ENCODE measurements around the gene GATAD2A. TPM values are rescaled to one million over a fixed set of nuclear protein-coding genes. Genes with fewer than 3 reads are reported as not detected.

GATAD2A gene
- total and polyA plus RNA-seq, 2 of the 8 experiments (the other 6 are each of a cell fraction or from before 2014, with no cell fraction given): 38.4 to 205 TPM

DNA sequence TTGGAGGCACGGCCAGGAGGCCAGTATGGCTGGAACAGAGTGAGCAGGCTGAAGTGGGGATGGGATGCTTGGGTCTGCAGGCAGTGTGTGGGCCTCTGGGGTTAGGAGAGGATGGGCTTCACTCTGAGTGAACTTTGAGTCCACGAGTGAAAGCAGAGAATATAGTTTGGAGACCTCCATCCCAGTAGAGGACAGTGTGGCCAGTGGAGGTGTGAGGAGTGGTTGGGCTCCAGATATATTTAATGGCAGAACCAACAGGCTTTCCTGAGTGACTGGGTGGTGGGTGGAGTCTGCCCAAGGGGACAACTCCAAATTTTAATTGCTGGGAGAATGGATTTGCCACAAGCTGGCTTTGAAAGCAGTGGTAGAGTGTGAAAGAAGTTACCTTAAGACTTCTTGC lies 27.3 kb downstream of the GATAD2A start:
- no peak for TF ChIP-seq POLR2A (IDR thresholded peaks at IDR 0.05; ENCODE audit: control extremely low read depth in 1 of 2, low read depth in 2 of 2, low read length in 2 of 2)
- TF ChIP-seq HDAC2 (IDR thresholded peaks at IDR 0.05; ENCODE audit: borderline replicate concordance in 1 of 2, low read depth in 2 of 2, low read length in 2 of 2): no peak
- no peak for TF ChIP-seq POU5F1 (IDR thresholded peaks at IDR 0.05; ENCODE audit: low read depth, low read length)
- no peak for DNase-seq (ENCODE audit: low read depth in 1 of 2, low spot score in 2 of 2)
- FAIRE-seq: no peak
- no peak overlapping the region for H2AFZ ChIP-seq (ENCODE audit: low read length)
- no peak overlapping the region for H2AK5ac ChIP-seq (ENCODE audit: low read depth, low read length)
- H3K4ac ChIP-seq (replicated peaks; ENCODE audit: insufficient read length, low read depth, low read length): no peak overlapping the region
- H2BK5ac ChIP-seq (ENCODE audit: low read depth, low read length): no peak overlapping the region
- peaks cover 24 to 100% of the 10 kb centered on the region in 2 experiments for H3K79me2 ChIP-seq (ENCODE audit: control insufficient read depth in 1 of 2, insufficient read depth in 2 of 2, low read length in 2 of 2)
- H3K4me1 ChIP-seq (replicated peaks in 1 of 4; ENCODE audit: control insufficient read depth in 3 of 4, insufficient read depth in 4 of 4, low read length in 3 of 4): peaks cover 0 to 4% (median 0%) of the 10 kb centered on the region in 4 experiments; a peak in 3 of 7 replicates
- no peak overlapping the region for H3K18ac ChIP-seq (ENCODE audit: extremely low read depth, low read length)
- no peak overlapping the region for H2BK12ac ChIP-seq (ENCODE audit: low read depth, low read length)
- H3K4me2 ChIP-seq (ENCODE audit: insufficient read depth in 1 of 2, low read depth in 2 of 2, low read length in 2 of 2): no peak overlapping the region
- no peak overlapping the region for H2BK20ac ChIP-seq (ENCODE audit: low read length)
- no peak overlapping the region for H4K91ac ChIP-seq (replicated peaks; ENCODE audit: insufficient read length, low read length)
- H3K4me3 ChIP-seq (ENCODE audit: extremely low read depth in 1 of 4, insufficient read depth in 2 of 4, low read depth in 3 of 4, low read length in 4 of 4): no peak overlapping the region
- H2BK120ac ChIP-seq (replicated peaks; ENCODE audit: low read depth, low read length): no peak overlapping the region
- peaks cover 40 to 51% of the 10 kb centered on the region in 2 experiments for H4K20me1 ChIP-seq (replicated peaks in 1 of 2; ENCODE audit: control insufficient read depth in 1 of 2, insufficient read depth in 2 of 2, low read length in 2 of 2)
- no peak overlapping the region for H3K14ac ChIP-seq (ENCODE audit: insufficient read length)
- no peak overlapping the region for H2BK15ac ChIP-seq (ENCODE audit: low read length)
- H3K9me3 ChIP-seq (ENCODE audit: insufficient read depth in 2 of 2, low read depth in 1 of 2, low read length in 1 of 2): no peaks in the 10 kb centered on the region
- peaks cover 42% of the 10 kb centered on the region for H3K79me1 ChIP-seq (ENCODE audit: low read depth, low read length)
- WGBS, 2 experiments (ENCODE audit: extremely low coverage in 1 of 2, insufficient coverage in 1 of 2, insufficient read length in 1 of 2, insufficient replicate concordance in 2 of 2, low coverage in 1 of 2, low lambda C conversion rate in 2 of 2, missing lambda C conversion rate in 1 of 2): 100% methylated on average over 2 of the region's 2 CpGs; no CpG with 5 or more reads in 1 of the 2 experiments
- CTCF ChIA-PET (ENCODE audit: partially characterized antibody): interaction anchor here (1.1 to 2.4 kb wide), 2 partner anchors 16 to 26 kb away, joined by 4 to 6 read pairs; no protein-coding TSS in a partner anchor
- H3K27ac ChIP-seq (ENCODE audit: low read depth, low read length): no peak overlapping the region
- H3K23ac ChIP-seq (ENCODE audit: insufficient read length): no peak overlapping the region
- H3K27me3 ChIP-seq (replicated peaks in 1 of 4; ENCODE audit: control insufficient read depth in 3 of 4, extremely low read depth in 1 of 4, insufficient read depth in 3 of 4, low read length in 3 of 4): no peaks in the 10 kb centered on the region; a peak in 1 of 7 replicates
- no peak overlapping the region for H3K56ac ChIP-seq (replicated peaks; ENCODE audit: insufficient read length, low read depth, low read length)
- H4K5ac ChIP-seq (ENCODE audit: insufficient read length, low read depth, low read length): no peak overlapping the region
- no peaks in the 10 kb centered on the region for H3K36me3 ChIP-seq (ENCODE audit: control insufficient read depth in 2 of 4, insufficient read depth in 4 of 4, low read length in 3 of 4)
- H3K9ac ChIP-seq (replicated peaks in 1 of 4; ENCODE audit: extremely low read depth in 1 of 4, low read depth in 3 of 4, low read length in 3 of 4): no peak overlapping the region; a peak in 1 of 7 replicates
- no peaks in the 10 kb centered on the region for H3K23me2 ChIP-seq (ENCODE audit: low read depth, low read length)
- H4K8ac ChIP-seq (ENCODE audit: extremely low read depth, insufficient read depth, low read length): no peak overlapping the region
- POLR2A ChIA-PET (ENCODE audit: partially characterized antibody): interaction anchor here (1.1 to 1.3 kb wide), 2 partner anchors 26 to 52 kb away, joined by 3 read pairs; no protein-coding TSS in a partner anchor

Measured in H1 (cell line).